B cell (primary cell): ENCODE data around the gene CYS1.

Experiments
- CTCF ChIP-seq: fragments of 200-600 bp; IDR thresholded peaks from one replicate; pipeline ENCODE4 v1.8.0; 2022; ENCODE audit warnings: antibody characterized with exemption, mild to moderate bottlenecking
- EZH2 ChIP-seq: IDR thresholded peaks from 2 replicates; pipeline ENCODE4 v1.6.1; 2012; ENCODE audit warnings: borderline replicate concordance, low read depth, mild to moderate bottlenecking, moderate library complexity, low read length; ENCODE audit not compliant: insufficient read depth, poor library complexity, severe bottlenecking

DNA sequence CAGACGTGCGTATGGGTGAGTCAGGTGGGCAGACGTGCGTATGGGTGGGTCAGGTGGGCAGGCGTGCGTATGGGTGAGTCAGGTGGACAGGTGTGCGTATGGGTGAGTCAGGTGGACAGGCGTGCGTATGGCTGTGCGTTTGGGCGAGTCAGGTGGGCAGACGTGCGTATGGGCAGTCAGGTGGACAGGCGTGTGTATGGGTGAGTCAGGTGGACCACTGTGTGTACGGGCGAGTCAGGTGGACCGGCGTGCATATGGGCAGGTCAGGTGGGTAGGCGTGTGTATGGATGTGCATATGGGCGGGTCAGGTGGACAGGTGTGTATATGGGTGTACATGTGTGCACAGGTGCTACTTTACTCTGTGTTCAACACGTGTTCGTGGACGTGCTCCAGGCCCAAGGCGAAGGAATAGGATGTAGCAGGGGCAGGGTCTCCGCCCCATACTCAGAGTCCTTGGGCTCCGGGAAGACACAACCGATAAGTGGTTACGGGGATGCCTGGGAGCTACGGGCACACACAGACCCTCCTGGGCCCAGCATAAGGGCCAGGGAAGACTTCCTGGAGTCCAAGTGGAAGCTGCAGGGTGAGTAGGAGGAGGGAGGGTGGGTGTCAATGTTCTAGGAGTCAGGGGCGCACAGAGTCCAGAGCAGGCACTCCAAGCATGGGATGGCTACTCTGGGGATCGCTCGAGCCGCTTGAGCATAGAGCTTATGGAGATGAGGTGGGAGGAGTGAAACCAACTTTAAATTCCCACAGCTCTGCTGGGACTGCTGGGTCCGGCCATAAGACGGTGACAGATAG, 64.0 kb downstream of the CYS1 start:
- TF ChIP-seq CTCF, result no peak
- no peak for TF ChIP-seq EZH2
